Prostate gland (tissue), 2 donors: ENCODE results near the gene ACOX3.

Experiments used
- POLR2A ChIP-seq: fragments of 450-650 bp; IDR thresholded peaks from one replicate; pipeline ENCODE4 v1.6.1; 2016; ENCODE audit warnings: antibody characterized with exemption, mild to moderate bottlenecking
- TF ChIP-seq, protein P1 (sequence below), 4 experiments: fragments of 200-600 bp in 2 of 4; fragments of 450-650 bp in 2 of 4; sonication (generic) in 2 of 4; IDR thresholded peaks; 1 replicate in 3 of 4; 2 replicates in 1 of 4; pipeline ENCODE4 v1.5.1; 2016 to 2019; ENCODE audit warnings: antibody characterized with exemption in 4 of 4, mild to moderate bottlenecking in 2 of 4, moderate library complexity in 2 of 4

DNA sequence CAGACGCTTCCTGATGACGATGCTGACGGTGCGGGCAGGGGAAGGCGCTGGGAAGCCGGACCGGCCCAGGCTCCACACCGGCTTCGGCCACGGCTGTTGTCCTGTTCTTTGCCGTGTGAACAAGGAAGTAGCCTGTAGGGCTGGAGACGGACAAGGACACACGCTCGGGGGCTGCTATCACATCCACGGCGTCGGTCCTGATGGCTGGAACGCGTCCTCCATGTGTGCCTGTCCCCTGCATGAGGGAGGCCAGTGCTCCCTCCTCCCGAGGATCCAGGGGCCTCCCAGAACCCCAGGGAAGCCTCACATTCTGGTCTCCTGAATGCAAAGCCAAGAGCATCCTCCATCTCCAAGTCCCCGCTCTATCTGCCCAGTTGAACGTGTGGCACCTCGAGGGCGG lies 53.8 kb downstream of the ACOX3 start:
- TF ChIP-seq, protein P1, sequence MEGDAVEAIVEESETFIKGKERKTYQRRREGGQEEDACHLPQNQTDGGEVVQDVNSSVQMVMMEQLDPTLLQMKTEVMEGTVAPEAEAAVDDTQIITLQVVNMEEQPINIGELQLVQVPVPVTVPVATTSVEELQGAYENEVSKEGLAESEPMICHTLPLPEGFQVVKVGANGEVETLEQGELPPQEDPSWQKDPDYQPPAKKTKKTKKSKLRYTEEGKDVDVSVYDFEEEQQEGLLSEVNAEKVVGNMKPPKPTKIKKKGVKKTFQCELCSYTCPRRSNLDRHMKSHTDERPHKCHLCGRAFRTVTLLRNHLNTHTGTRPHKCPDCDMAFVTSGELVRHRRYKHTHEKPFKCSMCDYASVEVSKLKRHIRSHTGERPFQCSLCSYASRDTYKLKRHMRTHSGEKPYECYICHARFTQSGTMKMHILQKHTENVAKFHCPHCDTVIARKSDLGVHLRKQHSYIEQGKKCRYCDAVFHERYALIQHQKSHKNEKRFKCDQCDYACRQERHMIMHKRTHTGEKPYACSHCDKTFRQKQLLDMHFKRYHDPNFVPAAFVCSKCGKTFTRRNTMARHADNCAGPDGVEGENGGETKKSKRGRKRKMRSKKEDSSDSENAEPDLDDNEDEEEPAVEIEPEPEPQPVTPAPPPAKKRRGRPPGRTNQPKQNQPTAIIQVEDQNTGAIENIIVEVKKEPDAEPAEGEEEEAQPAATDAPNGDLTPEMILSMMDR (IDR thresholded peaks at IDR 0.05): no peak
- no peak for TF ChIP-seq POLR2A
